ENCODE results near the gene CDH2.

The CDH2 gene

DNA sequence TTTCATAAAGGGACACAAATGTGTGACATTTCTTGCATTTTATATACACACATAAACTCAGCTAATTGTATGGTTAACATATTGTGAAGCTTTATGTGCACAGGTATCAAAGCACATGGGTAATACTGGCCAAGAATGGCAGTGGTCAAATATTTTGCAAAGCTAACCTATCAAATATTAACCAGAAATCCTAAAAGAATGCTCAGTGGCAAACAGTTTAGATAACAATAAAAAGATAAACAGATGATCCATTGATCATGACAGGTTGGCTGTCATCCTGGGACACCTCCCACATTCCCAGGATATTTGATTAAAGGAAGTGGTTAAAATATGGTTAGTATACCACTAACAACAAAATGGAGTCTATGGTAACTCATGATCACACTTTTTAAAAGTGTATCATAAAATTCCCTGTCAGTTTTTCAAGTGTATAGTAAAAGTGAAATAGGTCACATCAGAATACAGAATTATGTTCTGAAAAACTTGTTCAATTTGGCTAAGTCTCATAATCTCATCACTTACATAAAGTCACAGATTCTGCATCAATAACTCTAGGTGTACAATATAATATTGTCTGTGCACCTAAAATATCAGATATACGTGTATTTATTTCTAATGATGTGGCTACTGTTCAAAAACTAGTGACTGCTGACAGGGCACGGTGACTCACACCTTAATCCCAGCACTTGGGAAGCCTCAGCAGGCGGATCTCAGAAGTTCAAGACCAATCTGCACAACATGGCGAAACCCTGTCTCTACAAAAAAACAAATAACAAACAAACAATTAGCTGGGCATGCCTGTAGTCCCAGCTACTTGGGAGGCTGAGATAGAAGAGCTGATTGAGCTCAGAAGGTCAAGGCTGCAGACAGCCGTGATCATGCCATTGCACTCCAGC is 48.9 kb downstream of the CDH2 start:
- in situ Hi-C loops (cut with MboI; ENCODE audit: low sequenced_read_pairs), result no loop called here

DNA sequence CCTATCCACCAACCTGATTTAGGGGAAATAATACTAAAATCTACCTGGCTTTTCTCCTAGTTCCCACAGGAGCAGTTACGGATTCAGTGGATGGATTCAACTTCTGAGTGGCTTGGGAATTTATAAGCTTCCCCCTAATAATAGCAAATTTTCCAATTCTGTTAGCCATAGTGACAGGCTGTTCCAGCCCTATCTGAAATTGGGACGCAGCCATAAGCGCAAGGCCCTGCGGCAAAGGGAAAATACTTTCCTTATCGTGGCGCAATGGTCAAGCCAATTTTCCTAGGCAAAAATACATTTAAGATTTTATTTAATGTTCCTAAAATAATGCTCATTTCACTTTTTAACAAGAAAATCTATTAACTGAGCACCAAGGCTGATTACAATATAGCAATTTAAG is 49.7 kb downstream of the CDH2 start:
- in situ Hi-C loops (cut with MboI; ENCODE audit: low sequenced_read_pairs), result no loop called here

DNA sequence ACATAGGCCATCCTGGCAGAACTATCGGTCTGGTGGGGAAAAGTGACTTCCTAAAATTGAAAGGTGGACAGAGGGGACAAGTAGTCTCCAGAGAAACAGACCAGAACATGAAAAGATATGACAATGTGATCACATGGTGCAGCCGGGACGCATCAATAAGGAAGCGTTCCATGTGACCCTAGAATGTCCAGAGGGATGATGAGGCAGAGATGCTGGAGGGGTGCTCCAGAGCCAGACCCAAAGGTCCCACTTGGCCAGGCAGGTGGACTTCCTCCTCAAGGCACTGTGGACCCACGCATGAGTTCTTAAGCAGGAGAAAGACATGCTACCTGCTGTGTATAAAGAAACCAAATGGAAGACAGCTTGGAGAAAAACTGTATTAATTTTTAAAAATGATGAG is 50.2 kb downstream of the CDH2 start:
- in situ Hi-C loops (cut with MboI; ENCODE audit: low sequenced_read_pairs), result no loop called here

DNA sequence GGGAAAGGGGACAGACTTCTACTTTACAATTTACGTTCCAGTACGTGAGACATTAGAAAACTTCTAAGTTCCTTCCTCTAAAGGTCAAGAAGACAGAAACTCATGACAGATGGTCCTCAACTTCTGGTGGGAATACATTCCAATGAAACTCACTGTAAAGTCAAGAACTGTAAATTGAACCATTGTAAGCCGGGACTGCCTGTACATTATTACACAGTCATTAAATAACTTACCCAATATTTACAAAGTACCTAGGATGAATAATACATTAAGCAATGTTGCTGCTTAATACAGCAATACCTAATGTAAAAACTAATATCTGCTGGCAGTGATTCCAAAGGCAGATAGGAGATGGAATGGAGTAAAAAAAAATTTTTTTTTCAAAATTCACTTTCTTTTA is 51.9 kb downstream of the CDH2 start:
- in situ Hi-C loops (cut with MboI; ENCODE audit: low sequenced_read_pairs), result no loop called here

DNA sequence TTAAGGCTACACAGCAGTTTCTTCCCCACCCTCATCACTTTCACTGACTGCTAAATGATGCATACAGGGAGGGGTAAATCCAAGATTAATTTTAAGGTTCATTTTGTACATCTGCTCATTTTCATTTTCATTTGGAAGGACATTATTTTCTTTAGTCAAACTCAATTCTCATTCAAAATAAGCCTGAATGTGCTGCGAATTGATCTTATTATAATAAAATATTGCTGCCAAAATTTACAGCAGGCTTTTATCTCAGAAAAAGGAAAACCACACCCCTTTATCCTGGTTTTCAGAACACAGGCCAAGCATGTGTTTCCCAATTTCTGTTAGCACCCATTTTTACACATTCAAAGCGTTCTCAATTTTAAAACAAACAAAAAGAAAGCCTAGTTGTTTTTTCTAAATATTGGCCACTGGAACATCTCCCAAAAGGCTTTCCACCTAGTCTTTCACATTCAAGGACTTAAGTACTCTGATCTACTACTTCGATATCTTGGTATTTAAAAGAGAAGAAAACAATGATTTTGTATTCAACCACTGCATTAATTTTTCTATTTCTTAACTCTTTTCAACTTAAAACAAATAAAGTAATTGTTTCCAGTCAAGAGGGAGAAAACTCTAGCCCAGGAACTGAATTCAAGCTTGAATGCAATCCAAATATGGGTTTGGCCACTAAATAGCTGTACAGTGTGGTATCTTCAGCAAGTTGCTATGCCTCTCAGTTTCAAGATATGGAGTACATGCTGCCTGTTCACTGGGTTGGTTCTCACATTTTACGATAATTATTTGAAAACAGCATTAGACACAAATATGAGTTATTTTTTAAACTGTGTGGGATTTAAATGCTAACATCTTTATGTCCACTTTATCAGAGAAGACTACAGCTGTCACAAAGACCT is 52.5 kb downstream of the CDH2 start:
- in situ Hi-C loops (cut with MboI; ENCODE audit: low sequenced_read_pairs), result no loop called here

DNA sequence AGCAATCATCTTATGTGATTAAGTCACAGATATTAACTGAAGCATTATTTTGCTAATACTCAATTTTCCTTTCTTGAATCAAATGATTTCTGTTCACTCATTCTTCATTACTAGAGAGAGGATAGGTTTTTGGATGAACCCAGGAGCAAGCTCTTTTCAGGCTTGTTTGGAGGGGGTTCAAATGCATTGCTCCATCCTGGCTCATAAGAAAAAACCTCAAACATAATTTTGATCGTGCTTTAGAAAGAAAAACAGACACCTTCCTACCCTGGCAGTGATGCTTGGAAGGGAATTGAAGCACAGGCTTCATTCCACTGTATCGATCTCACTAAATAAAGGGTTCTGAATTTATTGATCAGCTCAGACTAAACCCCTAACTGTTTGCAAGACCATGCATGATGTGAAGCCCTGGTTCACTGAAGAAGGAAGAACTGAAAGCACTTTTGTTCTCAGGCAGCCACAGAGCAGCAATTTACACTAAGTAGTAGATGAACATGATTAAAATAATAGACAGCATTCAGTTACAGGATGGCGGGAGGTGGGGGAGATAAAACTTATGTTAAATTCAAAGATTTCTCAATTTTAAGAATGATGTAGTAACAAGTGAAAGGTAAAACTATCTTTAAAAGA is 53.4 kb downstream of the CDH2 start:
- in situ Hi-C loops (cut with MboI; ENCODE audit: low sequenced_read_pairs), result no loop called here

DNA sequence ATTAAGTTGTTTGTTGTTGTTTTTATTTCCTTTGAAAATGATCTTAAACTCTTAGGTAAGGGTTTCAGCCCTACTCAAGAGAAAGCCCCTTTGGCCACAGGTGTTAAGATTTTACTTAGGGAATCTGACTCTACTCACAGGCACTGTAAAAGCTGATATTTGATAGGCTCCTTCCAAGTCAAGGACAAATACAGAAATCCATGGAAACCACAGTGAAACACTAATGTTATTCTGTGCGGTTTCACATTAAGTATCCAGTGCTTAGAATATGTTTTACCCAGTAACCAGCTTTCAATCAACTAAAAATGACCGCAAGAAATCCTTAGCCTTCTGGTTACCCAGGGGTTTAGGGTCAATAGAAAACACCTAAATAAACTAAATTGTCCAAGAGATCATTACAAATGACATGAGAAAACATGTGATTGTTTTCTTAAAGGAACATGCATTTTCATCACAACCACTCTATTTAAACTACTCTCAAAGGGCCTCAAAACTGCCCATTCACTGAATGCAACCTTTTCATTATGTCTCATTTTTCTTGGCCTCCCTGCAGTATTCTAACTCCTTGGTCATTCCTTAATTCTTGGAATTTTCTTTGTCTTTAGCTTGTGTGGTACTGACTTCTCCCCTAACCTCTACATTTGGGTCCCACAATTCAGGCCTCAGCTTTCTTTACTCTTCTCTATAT is 56.0 kb downstream of the CDH2 start:
- in situ Hi-C loops (cut with MboI; ENCODE audit: low sequenced_read_pairs), result no loop called here

DNA sequence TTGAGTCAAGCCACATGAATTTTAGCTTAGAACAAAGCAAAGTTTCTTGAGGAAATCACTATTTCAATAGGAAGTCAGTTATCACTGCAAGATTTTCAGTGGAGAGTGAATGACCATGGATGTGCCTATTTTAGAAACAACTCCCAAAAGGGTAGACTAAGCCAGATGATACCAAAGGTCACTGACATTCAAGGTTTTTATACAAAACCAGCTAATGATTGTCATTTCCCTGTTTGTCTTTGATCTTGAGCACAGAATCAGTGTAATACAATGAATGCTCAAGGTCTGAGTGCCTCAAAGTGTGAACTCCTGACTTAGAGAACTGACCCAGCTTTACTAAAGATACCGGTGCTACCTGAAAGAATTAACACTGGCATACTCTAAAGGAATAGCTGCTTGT is 60.5 kb downstream of the CDH2 start:
- in situ Hi-C loops (cut with MboI; ENCODE audit: low sequenced_read_pairs), result no loop called here

DNA sequence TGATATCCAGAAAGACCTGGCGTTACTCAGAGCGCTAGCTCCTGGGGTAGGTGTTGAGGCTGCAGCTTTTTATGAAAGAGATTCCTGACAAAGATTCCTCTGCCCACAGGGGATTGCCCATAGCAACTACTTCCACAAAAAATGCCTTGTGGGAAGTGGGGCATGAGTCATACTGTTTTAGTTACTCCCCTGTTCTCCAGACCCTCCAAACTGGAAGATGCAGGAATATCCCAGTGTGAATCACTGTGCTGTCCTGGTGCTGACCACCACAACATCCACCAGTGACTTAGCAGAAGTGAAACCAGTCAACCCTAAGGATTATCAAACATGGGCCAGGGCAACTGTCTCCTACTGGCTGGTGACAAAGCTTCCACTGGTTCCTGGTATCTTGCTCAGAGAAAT is 61.8 kb downstream of the CDH2 start:
- in situ Hi-C loops (cut with MboI; ENCODE audit: low sequenced_read_pairs), result no loop called here

DNA sequence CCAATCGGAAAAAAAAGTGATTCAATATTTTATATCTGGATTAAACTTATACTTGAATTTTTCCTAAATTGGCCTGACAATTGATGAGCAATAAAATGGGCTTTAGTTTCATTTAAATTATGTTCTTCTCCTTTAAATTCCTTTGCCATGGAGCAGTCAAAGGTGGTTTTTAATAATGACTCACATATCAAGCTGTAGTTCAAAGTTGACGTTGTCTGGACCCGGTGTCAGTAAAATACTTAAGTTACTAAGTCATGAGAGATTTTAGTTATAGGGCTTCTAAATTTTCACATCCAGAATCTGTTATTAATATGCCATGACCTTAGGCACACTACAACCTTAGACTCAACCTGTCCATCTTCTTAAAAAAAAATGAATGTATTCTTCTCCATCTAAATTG is 62.5 kb downstream of the CDH2 start:
- in situ Hi-C loops (cut with MboI; ENCODE audit: low sequenced_read_pairs), result no loop called here

DNA sequence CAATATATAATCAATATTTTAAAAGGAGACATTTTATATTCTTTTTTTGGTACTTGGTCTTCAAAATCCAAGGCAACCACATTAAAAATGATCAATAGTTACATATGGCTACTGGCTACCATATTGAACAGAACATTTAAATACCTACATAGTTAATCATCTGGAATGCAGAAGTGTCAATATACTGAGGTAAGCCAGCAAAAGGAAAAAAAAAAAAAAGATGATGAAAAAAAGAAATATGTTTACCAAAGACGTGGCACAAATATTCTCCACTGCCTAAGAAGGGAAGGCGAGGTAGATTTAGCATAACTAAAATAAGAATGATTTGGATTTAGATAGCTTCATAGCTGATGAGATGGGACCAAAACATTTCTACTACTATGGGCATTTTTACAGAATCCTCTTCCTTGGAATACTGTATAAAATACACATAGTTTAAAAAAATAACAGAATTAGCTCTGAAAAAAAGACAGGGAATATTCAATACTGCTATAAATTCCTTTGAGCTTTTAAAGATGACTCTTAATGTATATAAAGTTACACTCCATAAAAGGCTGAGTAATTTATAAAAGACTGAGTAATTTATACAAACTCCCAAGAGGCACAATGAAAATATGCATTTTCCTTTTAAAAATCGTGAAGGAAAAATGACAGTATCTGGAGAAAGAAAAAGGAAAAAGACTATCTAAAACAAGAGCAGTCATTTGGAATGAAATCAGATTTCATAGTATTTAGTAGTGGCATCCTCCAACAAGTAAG is 63.5 kb downstream of the CDH2 start:
- in situ Hi-C loops (cut with MboI; ENCODE audit: low sequenced_read_pairs), result no loop called here

DNA sequence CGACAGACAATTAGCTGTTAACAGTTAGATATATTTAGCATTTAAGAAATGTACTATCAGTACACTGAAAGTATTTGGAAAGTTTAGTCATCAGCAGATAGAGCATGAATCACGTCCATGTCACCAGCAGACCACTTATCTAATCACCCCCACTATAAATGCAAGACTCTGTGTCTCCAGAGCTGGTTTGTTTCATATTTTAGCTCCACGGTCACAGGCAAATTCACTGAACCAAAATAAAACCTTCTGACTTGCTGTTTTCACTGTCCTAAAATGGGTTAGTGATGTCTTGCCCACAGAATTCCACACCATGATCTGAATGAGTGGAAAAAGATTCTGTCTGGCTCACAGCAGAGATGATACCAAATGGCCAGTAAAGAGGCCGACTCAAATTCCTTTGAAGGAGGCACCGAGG is 64.9 kb downstream of the CDH2 start:
- in situ Hi-C loops (cut with MboI; ENCODE audit: low sequenced_read_pairs), result no loop called here

DNA sequence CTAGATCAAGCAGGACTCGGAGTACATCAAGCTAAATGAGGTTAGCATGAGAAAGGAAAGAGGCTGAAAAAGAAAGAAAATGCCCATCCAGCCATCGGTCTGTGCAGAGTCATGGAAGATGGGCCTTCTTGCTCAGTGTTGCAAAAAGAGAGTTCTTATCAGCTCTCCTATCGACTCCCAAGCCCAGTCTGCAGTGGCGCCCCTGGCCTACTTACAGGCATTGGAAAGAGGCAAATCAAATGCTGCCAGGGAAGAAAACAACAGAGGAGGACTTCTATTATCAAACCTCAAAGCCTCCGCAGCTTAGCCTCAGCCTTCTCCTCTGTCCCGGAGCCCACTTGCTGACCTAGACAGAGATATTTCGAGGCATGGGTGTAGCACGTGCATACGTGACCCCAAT is 66.0 kb downstream of the CDH2 start:
- in situ Hi-C loops (cut with MboI; ENCODE audit: low sequenced_read_pairs), result no loop called here

DNA sequence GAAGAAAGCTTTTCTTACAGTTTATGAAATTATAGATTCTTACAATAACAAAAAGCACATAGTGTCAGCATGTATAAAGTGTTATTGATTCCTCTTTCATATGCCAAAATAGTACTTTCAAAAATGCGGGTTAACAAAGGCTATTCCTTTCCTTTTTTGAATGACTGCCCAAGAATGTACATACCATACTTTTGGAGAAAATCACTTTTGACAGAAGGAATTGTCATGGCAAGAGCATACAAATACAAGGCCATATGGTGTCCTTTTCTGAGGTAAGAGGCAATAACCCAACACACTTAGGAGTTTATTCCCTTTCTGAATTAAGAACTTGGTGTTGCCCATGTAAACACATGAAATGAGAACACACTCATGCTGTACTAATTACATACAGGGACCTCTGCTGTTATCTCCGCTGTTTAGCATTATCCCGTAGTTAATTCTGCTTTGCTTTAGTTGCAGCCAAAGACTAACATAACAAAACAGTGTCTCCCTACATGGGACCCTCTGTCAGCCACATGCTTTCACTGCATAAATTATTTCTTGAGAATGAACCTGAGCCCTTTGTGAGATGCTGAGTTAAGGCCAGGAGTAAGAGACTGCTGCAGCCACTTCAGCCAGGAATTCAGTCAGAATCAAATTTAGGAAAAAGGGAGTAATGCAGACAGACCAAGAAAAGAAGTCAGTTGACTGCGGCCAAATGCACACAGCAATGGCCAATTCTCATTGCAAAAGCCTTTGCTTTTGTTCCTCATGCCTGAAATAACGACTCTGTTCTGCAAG is 67.0 kb downstream of the CDH2 start:
- in situ Hi-C loops (cut with MboI; ENCODE audit: low sequenced_read_pairs), result no loop called here

DNA sequence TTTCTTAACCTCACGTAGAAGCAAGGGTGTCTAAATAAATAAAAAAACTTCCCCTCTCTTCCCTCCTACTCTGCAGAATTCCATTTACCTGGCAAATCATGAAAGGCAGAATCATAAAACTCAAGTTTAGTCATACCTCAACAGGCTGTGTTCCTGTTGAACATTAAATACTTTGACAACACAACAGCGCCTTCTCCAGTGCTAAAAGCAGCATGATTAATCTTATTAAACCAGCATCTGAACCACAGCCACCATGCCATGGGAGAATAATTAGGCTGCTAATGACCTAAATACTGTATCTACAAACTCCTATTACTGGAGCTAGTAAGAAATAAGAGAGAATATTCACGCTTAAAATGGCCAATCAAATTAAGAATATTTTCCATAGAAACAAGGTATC is 68.1 kb downstream of the CDH2 start:
- in situ Hi-C loops (cut with MboI; ENCODE audit: low sequenced_read_pairs), result no loop called here

DNA sequence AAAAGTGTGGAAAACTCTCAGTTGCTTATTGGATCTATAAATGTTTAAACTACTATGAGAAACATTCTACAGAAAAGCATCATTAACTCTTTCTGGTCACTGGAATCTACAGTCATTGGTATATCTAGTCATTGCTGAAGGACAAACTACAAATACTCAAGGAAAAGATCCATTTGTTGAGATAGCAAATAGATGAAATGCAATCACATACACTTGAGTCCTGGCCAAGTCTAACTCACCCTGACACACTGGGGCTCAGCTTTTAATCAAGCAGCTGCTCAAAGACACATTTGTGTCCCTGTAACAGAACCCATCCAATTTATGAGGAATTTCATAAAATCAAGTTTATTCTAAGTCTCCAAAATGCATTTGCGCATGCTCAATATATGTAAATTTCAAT is 68.7 kb downstream of the CDH2 start:
- in situ Hi-C loops (cut with MboI; ENCODE audit: low sequenced_read_pairs), result no loop called here

DNA sequence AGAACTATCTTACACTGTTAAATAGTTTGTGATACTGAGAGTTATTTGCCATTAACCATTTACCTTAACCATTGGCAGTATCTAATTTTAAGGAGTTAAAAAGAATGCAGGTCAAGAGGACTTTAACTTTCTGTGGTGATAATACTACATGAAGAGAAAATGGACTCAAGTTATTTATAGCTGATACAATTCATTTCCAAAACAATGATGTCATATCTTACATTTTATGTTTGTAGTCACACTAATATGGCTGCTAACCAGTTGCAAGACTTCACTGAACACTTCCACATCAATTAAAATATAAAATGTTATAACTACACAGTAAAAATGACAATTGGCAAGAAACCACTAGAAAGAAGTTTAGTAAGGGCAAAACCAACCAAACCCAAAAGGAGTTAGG is 77.7 kb downstream of the CDH2 start:
- in situ Hi-C loops (cut with MboI; ENCODE audit: low sequenced_read_pairs), result no loop called here

DNA sequence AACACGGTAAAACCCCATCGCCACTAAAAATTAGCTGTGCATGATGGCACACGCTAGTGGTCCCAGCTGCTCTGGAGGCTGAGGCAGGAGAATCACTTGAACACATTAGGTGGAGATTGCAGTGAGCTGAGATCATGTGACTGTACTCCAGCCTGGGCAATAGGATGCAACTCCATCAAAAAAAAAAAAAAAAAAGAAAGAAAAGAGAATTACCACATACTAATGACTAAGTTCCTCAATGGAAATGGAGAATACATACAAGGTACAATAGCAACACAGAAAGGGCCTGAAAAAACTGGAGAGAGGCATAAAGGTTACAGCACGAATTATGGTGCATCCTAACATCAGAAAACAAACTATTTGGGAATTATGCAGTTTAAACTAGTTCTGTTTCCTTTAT is 81.3 kb downstream of the CDH2 start:
- in situ Hi-C loops (cut with MboI; ENCODE audit: low sequenced_read_pairs), result no loop called here

DNA sequence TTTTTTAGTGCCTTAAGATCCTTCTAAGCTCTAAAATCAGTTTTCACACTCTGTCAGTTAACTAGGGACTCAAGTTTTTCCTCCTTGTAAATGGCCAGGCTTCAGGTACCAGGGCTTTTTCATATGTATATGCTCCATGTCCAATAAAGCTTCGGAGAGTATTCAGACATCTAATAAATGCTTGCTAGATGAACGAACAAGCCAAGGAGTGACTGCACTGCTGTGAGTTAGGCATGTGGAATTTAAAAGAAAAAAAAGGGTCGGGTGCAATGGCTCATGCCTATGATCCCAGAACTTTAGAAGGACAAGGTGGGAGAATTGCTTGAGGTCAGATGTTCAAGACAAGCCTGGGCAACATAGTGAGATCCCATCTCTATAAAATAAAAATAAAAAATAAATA is 81.9 kb downstream of the CDH2 start:
- in situ Hi-C loops (cut with MboI; ENCODE audit: low sequenced_read_pairs), result no loop called here

DNA sequence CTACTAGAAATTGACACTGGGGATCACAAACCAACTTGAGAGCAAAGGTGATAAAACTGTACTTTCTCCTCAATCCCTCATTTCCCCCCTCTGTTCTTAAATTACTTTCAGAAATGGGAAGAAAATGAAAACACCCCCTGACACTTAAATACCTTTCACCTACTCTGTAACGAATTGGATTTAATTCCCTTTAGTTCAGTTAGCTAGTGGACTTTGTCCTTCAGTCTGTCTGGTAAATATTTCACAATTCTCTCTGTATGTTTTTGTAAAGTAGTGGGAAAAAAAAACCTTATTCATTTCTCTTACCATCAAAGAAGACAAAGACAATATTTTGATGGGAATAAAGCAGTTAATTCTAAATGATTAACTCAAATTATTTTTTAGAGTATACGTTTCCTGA is 85.7 kb downstream of the CDH2 start:
- in situ Hi-C loops (cut with MboI; ENCODE audit: low sequenced_read_pairs), result no loop called here

Data from HL-60/S4 (cell line).